K562 (cell line): ENCODE measurements around the gene TCF3. TPM values are rescaled to one million over a fixed set of nuclear protein-coding genes. Genes with fewer than 3 reads are reported as not detected.

Experiments
- NCOR1 ChIP-seq: fragments of 450-650 bp; IDR thresholded peaks from 2 replicates; pipeline ENCODE4 v1.6.1; 2016; ENCODE audit warnings: mild to moderate bottlenecking, moderate library complexity
- NR2C2 ChIP-seq, 2 experiments: fragments of 200-800 bp in 1 of 2; sonication (Bioruptor generic) in 1 of 2; sonication (generic) in 1 of 2; formaldehyde crosslinking in 1 of 2; IDR thresholded peaks; 2 replicates each; pipeline versions ENCODE4 v1.6.1 to v1.8.0; 2016 to 2022; ENCODE audit warnings: mild to moderate bottlenecking in 1 of 2, missing compliant biosample characterization in 1 of 2, missing genetic modification characterization in 1 of 2, missing genetic modification reagents in 1 of 2
- PRDM10 ChIP-seq: fragments of 450-650 bp; IDR thresholded peaks from 2 replicates; pipeline ENCODE4 v1.6.1; 2018; ENCODE audit not compliant: partially characterized antibody
- ZNF41 ChIP-seq: fragments of 250-450 bp; sonication (Bioruptor Pico); conservative IDR thresholded peaks from 2 replicates; pipeline ENCODE4 v1.4.0; 2020; ENCODE audit warnings: mild to moderate bottlenecking
- ZNF609 ChIP-seq: sonication (generic); formaldehyde crosslinking; IDR thresholded peaks from 2 replicates; pipeline ENCODE4 v1.8.1; 2023; ENCODE audit warnings: missing genetic modification reagents, mild to moderate bottlenecking, borderline replicate concordance
- polyA plus RNA-seq, 8 experiments: library from polyadenylated mRNA; depleted of rRNA in 4 of 8; stranded (reverse) in 5 of 8; unstranded in 3 of 8; fragments of >200 nt; fragmentation: Nextera tagmentation in 2 of 8; fragmentation: Illumina TruSeq in 1 of 8; extraction: Ambion mirVana in 2 of 8; extraction: Trizol in 1 of 8; gene quantifications; 2 replicates each; pipeline versions ENCODE4 v1.2.1 to v1.2.3, GENCODE V29; 2011 to 2014; ENCODE audit warnings: inconsistent platforms in 1 of 8, missing spikeins in 1 of 8
- total RNA-seq, 7 experiments: library from RNA; depleted of rRNA in 6 of 7; stranded (reverse); fragments of >200 nt in 6 of 7; fragmentation: Illumina TruSeq in 2 of 7; extraction: Trizol in 2 of 7; gene quantifications; 2 replicates each; pipeline versions ENCODE4 v1.2.1 to v1.2.3, GENCODE V29; 2011 to 2021; ENCODE audit warnings: low replicate concordance in 1 of 7
- TF ChIP-seq, protein P1 (sequence below): fragments of 200-800 bp; sonication (Bioruptor generic); IDR thresholded peaks from 2 replicates; pipeline ENCODE4 v1.6.1; 2016; ENCODE audit warnings: missing genetic modification characterization, missing compliant biosample characterization
- TF ChIP-seq, protein P2 (sequence below): fragments of 250-450 bp; sonication (Bioruptor Pico); IDR thresholded peaks from 2 replicates; pipeline ENCODE4 v1.8.0; 2022; ENCODE audit warnings: moderate library complexity, mild to moderate bottlenecking, inconsistent platforms

The TCF3 gene
- total and polyA plus RNA-seq, 9 of the 15 experiments (the other 6 are each of a cell fraction or from before 2014, with no cell fraction given), result 5.6 to 259 (median 84.0) TPM

DNA sequence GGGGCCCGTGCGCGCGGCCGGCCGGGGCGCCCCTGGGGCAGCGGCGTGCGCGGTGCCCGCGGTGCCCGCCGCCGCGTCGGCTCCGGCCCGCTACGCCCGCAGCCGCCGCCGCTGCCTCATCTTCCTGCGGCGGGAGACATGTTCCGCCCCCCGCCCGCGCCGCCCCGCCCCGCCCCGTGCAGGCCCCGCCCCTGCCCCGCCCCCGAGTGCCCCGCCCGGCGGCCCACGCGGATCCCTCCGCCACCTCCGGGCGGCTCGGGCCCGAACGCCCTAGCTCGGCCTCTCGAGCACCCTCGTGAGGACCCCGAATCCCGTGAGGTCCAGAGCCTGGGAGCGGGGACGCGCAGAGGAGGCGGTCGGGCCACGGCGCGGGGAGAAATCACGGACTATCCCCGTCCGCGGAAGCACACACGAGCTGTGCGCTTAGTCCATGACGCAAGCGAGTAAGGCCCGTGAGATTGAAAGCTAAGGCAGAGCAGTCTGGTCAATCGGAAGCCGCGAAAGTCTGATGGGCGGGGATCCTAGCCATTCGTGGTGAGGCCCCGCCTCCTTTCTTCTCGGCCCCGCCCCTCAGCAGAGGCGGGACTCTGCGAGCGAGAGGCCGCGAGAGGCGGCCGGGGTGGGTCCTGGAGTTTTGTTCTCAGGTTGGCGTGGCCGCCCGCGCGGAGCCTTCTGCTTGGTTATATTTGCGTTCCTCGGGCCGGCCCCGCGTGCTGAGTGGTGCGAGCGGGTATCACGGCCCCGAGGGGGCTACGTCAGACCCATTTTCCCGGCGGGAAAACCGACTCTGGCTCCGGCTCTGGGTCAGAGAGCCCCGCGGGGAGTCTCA is at the start of gene TCF3 (continued):
- TF ChIP-seq NCOR1 (no peak; the same call in 1 of the 2 replicates), ZNF41 (CRISPR knock-in tag) (0 out of 2 replicates have a peak, but pooled peaks have one; percentile 20), NR2C2 (CRISPR knock-in tag; IDR thresholded peaks at IDR 0.05) (no peak), NR2C2 (tag; IDR thresholded peaks at IDR 0.05) (peak; percentile 32; the same call in 1 of the 2 replicates), ZNF609 (CRISPR knock-in tag) (no peak), PRDM10 (peak; percentile 3)
- TF ChIP-seq, protein P1, sequence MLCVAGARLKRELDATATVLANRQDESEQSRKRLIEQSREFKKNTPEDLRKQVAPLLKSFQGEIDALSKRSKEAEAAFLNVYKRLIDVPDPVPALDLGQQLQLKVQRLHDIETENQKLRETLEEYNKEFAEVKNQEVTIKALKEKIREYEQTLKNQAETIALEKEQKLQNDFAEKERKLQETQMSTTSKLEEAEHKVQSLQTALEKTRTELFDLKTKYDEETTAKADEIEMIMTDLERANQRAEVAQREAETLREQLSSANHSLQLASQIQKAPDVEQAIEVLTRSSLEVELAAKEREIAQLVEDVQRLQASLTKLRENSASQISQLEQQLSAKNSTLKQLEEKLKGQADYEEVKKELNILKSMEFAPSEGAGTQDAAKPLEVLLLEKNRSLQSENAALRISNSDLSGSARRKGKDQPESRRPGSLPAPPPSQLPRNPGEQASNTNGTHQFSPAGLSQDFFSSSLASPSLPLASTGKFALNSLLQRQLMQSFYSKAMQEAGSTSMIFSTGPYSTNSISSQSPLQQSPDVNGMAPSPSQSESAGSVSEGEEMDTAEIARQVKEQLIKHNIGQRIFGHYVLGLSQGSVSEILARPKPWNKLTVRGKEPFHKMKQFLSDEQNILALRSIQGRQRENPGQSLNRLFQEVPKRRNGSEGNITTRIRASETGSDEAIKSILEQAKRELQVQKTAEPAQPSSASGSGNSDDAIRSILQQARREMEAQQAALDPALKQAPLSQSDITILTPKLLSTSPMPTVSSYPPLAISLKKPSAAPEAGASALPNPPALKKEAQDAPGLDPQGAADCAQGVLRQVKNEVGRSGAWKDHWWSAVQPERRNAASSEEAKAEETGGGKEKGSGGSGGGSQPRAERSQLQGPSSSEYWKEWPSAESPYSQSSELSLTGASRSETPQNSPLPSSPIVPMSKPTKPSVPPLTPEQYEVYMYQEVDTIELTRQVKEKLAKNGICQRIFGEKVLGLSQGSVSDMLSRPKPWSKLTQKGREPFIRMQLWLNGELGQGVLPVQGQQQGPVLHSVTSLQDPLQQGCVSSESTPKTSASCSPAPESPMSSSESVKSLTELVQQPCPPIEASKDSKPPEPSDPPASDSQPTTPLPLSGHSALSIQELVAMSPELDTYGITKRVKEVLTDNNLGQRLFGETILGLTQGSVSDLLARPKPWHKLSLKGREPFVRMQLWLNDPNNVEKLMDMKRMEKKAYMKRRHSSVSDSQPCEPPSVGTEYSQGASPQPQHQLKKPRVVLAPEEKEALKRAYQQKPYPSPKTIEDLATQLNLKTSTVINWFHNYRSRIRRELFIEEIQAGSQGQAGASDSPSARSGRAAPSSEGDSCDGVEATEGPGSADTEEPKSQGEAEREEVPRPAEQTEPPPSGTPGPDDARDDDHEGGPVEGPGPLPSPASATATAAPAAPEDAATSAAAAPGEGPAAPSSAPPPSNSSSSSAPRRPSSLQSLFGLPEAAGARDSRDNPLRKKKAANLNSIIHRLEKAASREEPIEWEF, result no peak
- TF ChIP-seq, protein P2, sequence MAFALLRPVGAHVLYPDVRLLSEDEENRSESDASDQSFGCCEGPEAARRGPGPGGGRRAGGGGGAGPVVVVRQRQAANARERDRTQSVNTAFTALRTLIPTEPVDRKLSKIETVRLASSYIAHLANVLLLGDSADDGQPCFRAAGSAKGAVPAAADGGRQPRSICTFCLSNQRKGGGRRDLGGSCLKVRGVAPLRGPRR, result no peak
